Head of caudate nucleus (tissue), 42 donors: ENCODE results near the gene SMCO1.
"Not testable (repeated sequence)": the region's sequence is repeated elsewhere in the genome, so short reads cannot be mapped to it uniquely, and the experiment has no call there.

Experiments
- DNase-seq, 42 donors: peaks; one replicate each; pipeline versions ENCODE4 v3.0.0 to v3.0.0-alpha.2; 2020 to 2021; ENCODE audit warnings: mixed read lengths in 7 of 42
- intact Hi-C: fragments of 100-400 bp; cut with DNase I; formaldehyde crosslinking; loops from one replicate; pipeline ENCODE4 v1.15.0; 2022

The SMCO1 gene

GRCh38 chr3:196514913-196515621, at the start of gene SMCO1:
SMCO1 (minus strand) TSS chr3:196515346; CDS start chr3:196515209, 137 bp downstream.
- intact Hi-C loops = no loop called here
- no peak for DNase-seq

- intact Hi-C loops = no loop called here
- DNase-seq = no peak
These were observed 48.6 kb upstream of the SMCO1 start for GRCh38 chr3:196563721-196564225.

- DNase-seq = no peak
- intact Hi-C loops = no loop called here
These were observed 44.7 kb upstream of the SMCO1 start for GRCh38 chr3:196559826-196560225.

- DNase-seq = no peak
- intact Hi-C loops = no loop called here
These were observed 43.3 kb upstream of the SMCO1 start for GRCh38 chr3:196558476-196558875.

GRCh38 chr3:196557236-196557635, 42.1 kb upstream of the SMCO1 start:
- DNase-seq = peak in 28 of 42 donors; percentile 3 to 65 (median 22)
- intact Hi-C loops = no loop called here

- intact Hi-C loops = no loop called here
- no peak for DNase-seq
These were observed 40.1 kb upstream of the SMCO1 start for GRCh38 chr3:196555295-196555694.

- intact Hi-C loops = no loop called here
- peak in 1 of 42 donors; percentile 5 for DNase-seq
These were observed 39.1 kb upstream of the SMCO1 start for GRCh38 chr3:196554205-196554604.

- no peak for DNase-seq
- intact Hi-C loops = no loop called here
These were observed 38.4 kb upstream of the SMCO1 start for GRCh38 chr3:196553551-196553950.

GRCh38 chr3:196552253-196552652, 37.1 kb upstream of the SMCO1 start:
- intact Hi-C loops = no loop called here
- no peak for DNase-seq

- intact Hi-C loops, DNase-seq: not testable (repeated sequence)
These were observed 35.0 kb upstream of the SMCO1 start for GRCh38 chr3:196550172-196550571.

- DNase-seq, intact Hi-C loops: not testable (repeated sequence)
These were observed 34.2 kb upstream of the SMCO1 start for GRCh38 chr3:196549312-196549711.

GRCh38 chr3:196547067-196547466, 31.9 kb upstream of the SMCO1 start:
- intact Hi-C loops = no loop called here
- DNase-seq = no peak

GRCh38 chr3:196546537-196546936, 31.4 kb upstream of the SMCO1 start:
- DNase-seq = no peak
- intact Hi-C loops = no loop called here

GRCh38 chr3:196544491-196544992, 29.4 kb upstream of the SMCO1 start:
- no peak for DNase-seq
- intact Hi-C loops = no loop called here

- DNase-seq = no peak
- intact Hi-C loops = no loop called here
These were observed 26.7 kb upstream of the SMCO1 start for GRCh38 chr3:196541684-196542445.

GRCh38 chr3:196537319-196537984, 22.3 kb upstream of the SMCO1 start:
- intact Hi-C loops = no loop called here
- DNase-seq = peak in 36 of 42 donors; percentile 5 to 82 (median 47)

GRCh38 chr3:196533260-196533681, 18.1 kb upstream of the SMCO1 start:
- DNase-seq = no peak
- intact Hi-C loops = no loop called here

GRCh38 chr3:196531418-196531817, 16.3 kb upstream of the SMCO1 start:
- DNase-seq = no peak
- intact Hi-C loops = no loop called here

GRCh38 chr3:196528639-196529233, 13.6 kb upstream of the SMCO1 start:
- peak in 37 of 42 donors; percentile 12 to 91 (median 66) for DNase-seq
- intact Hi-C loops = no loop called here
